Stomach smooth muscle (tissue), 2 donors: ENCODE data around the gene TBCD.

Source experiments
- H3K27ac ChIP-seq: one replicate; pipeline ENCODE4 v1.7.0; 2013; ENCODE audit warnings: mild to moderate bottlenecking, low read length, inconsistent platforms
- H3K27me3 ChIP-seq, 2 donors: one replicate each; pipeline ENCODE4 v1.7.0; 2013; ENCODE audit warnings: low read length in 2 of 2; ENCODE audit not compliant: insufficient read depth in 2 of 2, control insufficient read depth in 1 of 2
- H3K36me3 ChIP-seq, 2 donors: one replicate each; pipeline ENCODE4 v1.7.0; 2013; ENCODE audit warnings: low read length in 2 of 2; ENCODE audit not compliant: control insufficient read depth in 2 of 2, insufficient read depth in 2 of 2
- H3K4me1 ChIP-seq: one replicate; pipeline ENCODE4 v1.7.0; 2013; ENCODE audit warnings: low read length; ENCODE audit not compliant: control insufficient read depth, insufficient read depth
- H3K4me3 ChIP-seq, 2 donors: one replicate each; pipeline ENCODE4 v1.7.0; 2013; ENCODE audit warnings: low read length in 2 of 2
- H3K9ac ChIP-seq, 2 donors: one replicate each; pipeline ENCODE4 v1.7.0; 2013; ENCODE audit warnings: low read length in 2 of 2, mild to moderate bottlenecking in 1 of 2
- H3K9me3 ChIP-seq, 2 donors: one replicate each; pipeline ENCODE4 v1.7.0; 2013; ENCODE audit warnings: low read length in 2 of 2; ENCODE audit not compliant: control insufficient read depth in 2 of 2
- donor health status: healthy.
- donor health status: Pancreatic carcinoma.

TBCD gene

GRCh38 chr17:82751571-82752370 is at the start of gene TBCD:
Gene TBCD (plus strand): TSS chr17:82752065. CDS start chr17:82752194, 129 bp downstream.
- no peaks in the 10 kb centered on the region for H3K9me3 ChIP-seq

GRCh38 chr17:82702231-82702927 is 49.5 kb upstream of the TBCD start:
- Histone ChIP-seq H3K9me3 (no peaks in the 10 kb centered on the region), H3K27me3 (no peaks in the 10 kb centered on the region), H3K27ac (no peak overlapping the region), H3K36me3 (no peaks in the 10 kb centered on the region), H3K4me3 (no peak overlapping the region), H3K4me1 (peaks cover 19% of the 10 kb centered on the region), H3K9ac (no peak overlapping the region)

More at GRCh38 chr17:82751571-82752370, at the start of gene TBCD:
- peaks cover 12% of the 10 kb centered on the region for H3K4me1 ChIP-seq
- peak within 1 kb of the TSS; percentile 53 to 85 for H3K4me3 ChIP-seq
- peak within 1 kb of the TSS; percentile 8 to 55 for H3K9ac ChIP-seq
- H3K27ac ChIP-seq = peak within 1 kb of the TSS; percentile 41
- H3K27me3 ChIP-seq = no peaks in the 10 kb centered on the region
- H3K36me3 ChIP-seq = peaks cover 0 to 3% of the 10 kb centered on the region in 2 donors

GRCh38 chr17:82703036-82703745 is 48.7 kb upstream of the TBCD start:
- H3K4me3 ChIP-seq = no peak overlapping the region
- H3K36me3 ChIP-seq = no peaks in the 10 kb centered on the region
- H3K9ac ChIP-seq = no peak overlapping the region
- H3K27me3 ChIP-seq = no peaks in the 10 kb centered on the region
- H3K4me1 ChIP-seq = peaks cover 14% of the 10 kb centered on the region
- H3K9me3 ChIP-seq = no peaks in the 10 kb centered on the region
- H3K27ac ChIP-seq = no peak overlapping the region

GRCh38 chr17:82703935-82704865 is 47.7 kb upstream of the TBCD start:
- no peaks in the 10 kb centered on the region for H3K27me3 ChIP-seq
- peaks cover 11% of the 10 kb centered on the region for H3K4me1 ChIP-seq
- no peak overlapping the region for H3K9ac ChIP-seq
- no peak overlapping the region for H3K4me3 ChIP-seq
- no peak overlapping the region for H3K27ac ChIP-seq
- H3K36me3 ChIP-seq = no peaks in the 10 kb centered on the region
- H3K9me3 ChIP-seq = no peaks in the 10 kb centered on the region

- Histone ChIP-seq H3K4me1 (peaks cover 5% of the 10 kb centered on the region), H3K9me3 (no peaks in the 10 kb centered on the region), H3K27me3 (no peaks in the 10 kb centered on the region), H3K36me3 (no peaks in the 10 kb centered on the region), H3K4me3 (no peak overlapping the region), H3K27ac (no peak overlapping the region), H3K9ac (no peak overlapping the region)
Measured at GRCh38 chr17:82704886-82705285, 47.0 kb upstream of the TBCD start.

GRCh38 chr17:82705756-82706155 is 46.1 kb upstream of the TBCD start:
- Histone ChIP-seq H3K9ac (no peak overlapping the region), H3K4me3 (no peak overlapping the region), H3K36me3 (no peaks in the 10 kb centered on the region), H3K27ac (no peak overlapping the region), H3K9me3 (no peaks in the 10 kb centered on the region), H3K4me1 (peaks cover 5% of the 10 kb centered on the region), H3K27me3 (no peaks in the 10 kb centered on the region)

- Histone ChIP-seq H3K27ac (no peak overlapping the region), H3K27me3 (no peaks in the 10 kb centered on the region), H3K9ac (no peak overlapping the region), H3K4me3 (no peak overlapping the region), H3K9me3 (no peaks in the 10 kb centered on the region), H3K36me3 (no peaks in the 10 kb centered on the region), H3K4me1 (no peaks in the 10 kb centered on the region)
Measured at GRCh38 chr17:82709024-82709675, 42.7 kb upstream of the TBCD start.

- H3K4me3 ChIP-seq = no peak overlapping the region
- no peaks in the 10 kb centered on the region for H3K27me3 ChIP-seq
- H3K27ac ChIP-seq = no peak overlapping the region
- no peaks in the 10 kb centered on the region for H3K9me3 ChIP-seq
- H3K36me3 ChIP-seq = no peaks in the 10 kb centered on the region
- H3K4me1 ChIP-seq = no peaks in the 10 kb centered on the region
- no peak overlapping the region for H3K9ac ChIP-seq
Measured at GRCh38 chr17:82709676-82710498, 42.0 kb upstream of the TBCD start.

GRCh38 chr17:82710499-82711232 is 41.2 kb upstream of the TBCD start:
- H3K36me3 ChIP-seq = no peaks in the 10 kb centered on the region
- H3K9me3 ChIP-seq = no peaks in the 10 kb centered on the region
- H3K4me3 ChIP-seq = no peak overlapping the region
- H3K4me1 ChIP-seq = peaks cover under 1% of the 10 kb centered on the region
- no peak overlapping the region for H3K27ac ChIP-seq
- no peak overlapping the region for H3K9ac ChIP-seq
- H3K27me3 ChIP-seq = no peaks in the 10 kb centered on the region
